Keratinocyte (primary cell): ENCODE data around the gene ANKUB1.

ENCODE experiments used
- EZH2 ChIP-seq: IDR thresholded peaks from one replicate; pipeline ENCODE4 v1.6.1; 2012; ENCODE audit warnings: inconsistent platforms, mild to moderate bottlenecking, low read length, moderate library complexity
- TF ChIP-seq, protein P1 (sequence below), 3 experiments: IDR thresholded peaks in 1 of 3; conservative IDR thresholded peaks in 1 of 3; optimal IDR thresholded peaks in 1 of 3; 2 replicates in 2 of 3; 3 replicates in 1 of 3; pipeline versions ENCODE3 to v1.5.1; 2011; ENCODE audit warnings: low read length in 3 of 3, mild to moderate bottlenecking in 3 of 3, moderate library complexity in 2 of 3, control low read depth in 1 of 3, inconsistent platforms in 1 of 3; ENCODE audit not compliant: insufficient read depth in 2 of 3; ENCODE audit errors: extremely low read depth in 1 of 3

- TF ChIP-seq, protein P1, sequence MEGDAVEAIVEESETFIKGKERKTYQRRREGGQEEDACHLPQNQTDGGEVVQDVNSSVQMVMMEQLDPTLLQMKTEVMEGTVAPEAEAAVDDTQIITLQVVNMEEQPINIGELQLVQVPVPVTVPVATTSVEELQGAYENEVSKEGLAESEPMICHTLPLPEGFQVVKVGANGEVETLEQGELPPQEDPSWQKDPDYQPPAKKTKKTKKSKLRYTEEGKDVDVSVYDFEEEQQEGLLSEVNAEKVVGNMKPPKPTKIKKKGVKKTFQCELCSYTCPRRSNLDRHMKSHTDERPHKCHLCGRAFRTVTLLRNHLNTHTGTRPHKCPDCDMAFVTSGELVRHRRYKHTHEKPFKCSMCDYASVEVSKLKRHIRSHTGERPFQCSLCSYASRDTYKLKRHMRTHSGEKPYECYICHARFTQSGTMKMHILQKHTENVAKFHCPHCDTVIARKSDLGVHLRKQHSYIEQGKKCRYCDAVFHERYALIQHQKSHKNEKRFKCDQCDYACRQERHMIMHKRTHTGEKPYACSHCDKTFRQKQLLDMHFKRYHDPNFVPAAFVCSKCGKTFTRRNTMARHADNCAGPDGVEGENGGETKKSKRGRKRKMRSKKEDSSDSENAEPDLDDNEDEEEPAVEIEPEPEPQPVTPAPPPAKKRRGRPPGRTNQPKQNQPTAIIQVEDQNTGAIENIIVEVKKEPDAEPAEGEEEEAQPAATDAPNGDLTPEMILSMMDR (optimal IDR thresholded peaks at IDR 0.05 in 1 of 3, IDR thresholded peaks at IDR 0.05 in 1 of 3, conservative IDR thresholded peaks at IDR 0.05 in 1 of 3; ENCODE audit: extremely low read depth in 1 of 3, insufficient read depth in 2 of 3, low read length in 3 of 3), result no peak
- TF ChIP-seq EZH2, result no peak
These were observed 9.3 kb upstream of the ANKUB1 start for GRCh38 chr3:149801639-149802038.
